Suprapubic skin (tissue), 4 donors: Measurements from ENCODE around the gene WNT3. TPM values are rescaled to one million over a fixed set of nuclear protein-coding genes. Genes with fewer than 3 reads are reported as not detected.

Source experiments
- DNase-seq, 2 donors: peaks; one replicate each; pipeline ENCODE4 v3.0.0-alpha.2; 2019; ENCODE audit warnings: low spot score in 2 of 2
- H3K27ac ChIP-seq: fragments of 200-600 bp; sonication (generic); one replicate; pipeline ENCODE4 v1.5.1; 2019
- H3K27me3 ChIP-seq: fragments of 200-600 bp; sonication (generic); one replicate; pipeline ENCODE4 v1.5.1; 2019
- H3K36me3 ChIP-seq: fragments of 200-600 bp; sonication (generic); one replicate; pipeline ENCODE4 v1.5.1; 2019
- H3K4me1 ChIP-seq: fragments of 200-600 bp; sonication (generic); one replicate; pipeline ENCODE4 v1.5.1; 2019
- H3K4me3 ChIP-seq: fragments of 200-600 bp; sonication (generic); one replicate; pipeline ENCODE4 v1.5.1; 2019; ENCODE audit warnings: mild to moderate bottlenecking
- H3K9me3 ChIP-seq: fragments of 200-600 bp; sonication (generic); one replicate; pipeline ENCODE4 v1.5.1; 2019
- EP300 ChIP-seq: sonication (generic); formaldehyde crosslinking; IDR thresholded peaks from one replicate; pipeline ENCODE4 v1.6.1; 2017; ENCODE audit warnings: antibody characterized with exemption
- POLR2A ChIP-seq, 2 donors: fragments of 450-650 bp; IDR thresholded peaks; one replicate each; pipeline ENCODE4 v1.6.1; 2017; ENCODE audit warnings: antibody characterized with exemption in 2 of 2, mild to moderate bottlenecking in 2 of 2, moderate library complexity in 2 of 2
- POLR2AphosphoS5 ChIP-seq, 3 donors: sonication (generic); formaldehyde crosslinking; IDR thresholded peaks; one replicate each; pipeline ENCODE4 v1.6.1; 2017; ENCODE audit warnings: antibody characterized with exemption in 3 of 3
- WGBS: methylation state at CpG from one replicate; pipeline ENCODE4 v1.1.5; 2018; 5-methylcytosine and 5-hydroxymethylcytosine counted together
- total RNA-seq, 4 donors: library from RNA; depleted of rRNA; stranded (reverse); fragments of >200 nt; gene quantifications; one replicate each; pipeline ENCODE4 v1.1.0, GENCODE V29; 2016
- TF ChIP-seq, protein P1 (sequence below), 2 donors: fragments of 200-600 bp in 1 of 2; fragments of 450-650 bp in 1 of 2; sonication (generic) in 1 of 2; IDR thresholded peaks; one replicate each; pipeline ENCODE4 v1.5.1; 2016 to 2019; ENCODE audit warnings: antibody characterized with exemption in 2 of 2, mild to moderate bottlenecking in 1 of 2, moderate library complexity in 1 of 2

Gene WNT3
- total RNA-seq, 4 donors from 2014 or later = 39.3 to 84.9 (median 61.7) TPM

DNA sequence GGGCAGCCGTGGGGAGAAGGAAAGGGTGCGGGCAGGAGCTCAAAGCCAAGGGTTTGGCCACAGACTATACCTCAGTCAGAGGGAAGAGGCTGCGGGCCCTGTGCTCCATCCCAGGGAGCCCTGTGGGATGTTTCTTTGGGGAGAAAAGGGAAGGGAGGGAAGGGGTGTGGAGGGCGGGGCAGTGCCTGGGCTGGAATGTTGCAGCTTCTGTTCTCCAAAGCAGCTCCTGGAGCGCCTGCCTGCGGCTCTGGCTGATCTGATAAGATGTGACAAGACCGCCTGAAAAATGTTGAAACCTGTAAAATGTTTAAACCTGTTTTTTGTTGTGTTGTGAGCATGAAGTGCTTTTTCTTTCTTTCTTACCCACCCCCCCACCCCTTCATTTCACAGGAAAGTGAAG, 32.8 kb downstream of the WNT3 start:
- Histone ChIP-seq H3K4me3 (no peak overlapping the region), H3K27me3 (peaks cover 14% of the 10 kb centered on the region), H3K4me1 (peaks cover 17% of the 10 kb centered on the region), H3K9me3 (no peaks in the 10 kb centered on the region), H3K36me3 (no peaks in the 10 kb centered on the region), H3K27ac (no peak overlapping the region)
- TF ChIP-seq, protein P1, sequence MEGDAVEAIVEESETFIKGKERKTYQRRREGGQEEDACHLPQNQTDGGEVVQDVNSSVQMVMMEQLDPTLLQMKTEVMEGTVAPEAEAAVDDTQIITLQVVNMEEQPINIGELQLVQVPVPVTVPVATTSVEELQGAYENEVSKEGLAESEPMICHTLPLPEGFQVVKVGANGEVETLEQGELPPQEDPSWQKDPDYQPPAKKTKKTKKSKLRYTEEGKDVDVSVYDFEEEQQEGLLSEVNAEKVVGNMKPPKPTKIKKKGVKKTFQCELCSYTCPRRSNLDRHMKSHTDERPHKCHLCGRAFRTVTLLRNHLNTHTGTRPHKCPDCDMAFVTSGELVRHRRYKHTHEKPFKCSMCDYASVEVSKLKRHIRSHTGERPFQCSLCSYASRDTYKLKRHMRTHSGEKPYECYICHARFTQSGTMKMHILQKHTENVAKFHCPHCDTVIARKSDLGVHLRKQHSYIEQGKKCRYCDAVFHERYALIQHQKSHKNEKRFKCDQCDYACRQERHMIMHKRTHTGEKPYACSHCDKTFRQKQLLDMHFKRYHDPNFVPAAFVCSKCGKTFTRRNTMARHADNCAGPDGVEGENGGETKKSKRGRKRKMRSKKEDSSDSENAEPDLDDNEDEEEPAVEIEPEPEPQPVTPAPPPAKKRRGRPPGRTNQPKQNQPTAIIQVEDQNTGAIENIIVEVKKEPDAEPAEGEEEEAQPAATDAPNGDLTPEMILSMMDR (IDR thresholded peaks at IDR 0.05) = no peak
- TF ChIP-seq POLR2A (IDR thresholded peaks at IDR 0.05) = no peak
- TF ChIP-seq EP300 = no peak
- no peak for TF ChIP-seq POLR2AphosphoS5 (IDR thresholded peaks at IDR 0.05)
- DNase-seq = no peak
- 28% methylated on average over 7 of the region's 7 CpGs for WGBS

DNA sequence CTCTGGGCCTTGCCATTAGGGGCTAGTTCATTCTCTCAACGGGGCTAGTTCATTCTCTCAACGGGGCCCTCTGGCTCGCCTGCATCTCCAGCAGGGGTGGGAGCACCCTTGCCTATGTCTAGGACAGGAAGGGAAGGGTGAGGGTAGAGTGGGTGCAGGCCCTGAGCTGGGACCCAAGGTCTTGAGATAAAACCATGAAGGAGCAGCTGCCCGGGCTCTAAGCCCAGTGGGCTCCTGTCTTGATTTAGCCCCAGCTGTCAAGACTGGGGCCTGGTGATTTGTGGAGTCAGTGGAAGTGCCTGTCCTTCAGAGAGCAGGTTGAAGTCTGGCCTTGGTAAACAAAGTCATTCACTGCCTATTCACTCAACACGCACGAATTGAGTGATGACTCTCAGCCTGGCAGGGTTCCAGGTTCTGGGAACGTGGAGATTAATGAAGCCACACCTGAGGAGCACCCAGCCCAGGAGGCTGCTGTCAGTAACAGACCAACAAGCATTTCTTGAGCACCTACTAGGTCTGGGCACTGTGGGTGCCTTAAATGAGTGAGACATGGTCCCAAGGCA, 35.4 kb downstream of the WNT3 start:
- Histone ChIP-seq H3K9me3 (no peaks in the 10 kb centered on the region), H3K4me1 (peaks cover 12% of the 10 kb centered on the region), H3K4me3 (no peak overlapping the region), H3K36me3 (no peaks in the 10 kb centered on the region), H3K27me3 (peaks cover 4% of the 10 kb centered on the region), H3K27ac (peak overlapping the region; percentile 9)
- DNase-seq = no peak
- no peak for TF ChIP-seq POLR2AphosphoS5 (IDR thresholded peaks at IDR 0.05)
- TF ChIP-seq, protein P1 (IDR thresholded peaks at IDR 0.05) = no peak
- no peak for TF ChIP-seq EP300
- TF ChIP-seq POLR2A (IDR thresholded peaks at IDR 0.05) = no peak
- WGBS = 52% methylated on average over 6 of the region's 7 CpGs

DNA sequence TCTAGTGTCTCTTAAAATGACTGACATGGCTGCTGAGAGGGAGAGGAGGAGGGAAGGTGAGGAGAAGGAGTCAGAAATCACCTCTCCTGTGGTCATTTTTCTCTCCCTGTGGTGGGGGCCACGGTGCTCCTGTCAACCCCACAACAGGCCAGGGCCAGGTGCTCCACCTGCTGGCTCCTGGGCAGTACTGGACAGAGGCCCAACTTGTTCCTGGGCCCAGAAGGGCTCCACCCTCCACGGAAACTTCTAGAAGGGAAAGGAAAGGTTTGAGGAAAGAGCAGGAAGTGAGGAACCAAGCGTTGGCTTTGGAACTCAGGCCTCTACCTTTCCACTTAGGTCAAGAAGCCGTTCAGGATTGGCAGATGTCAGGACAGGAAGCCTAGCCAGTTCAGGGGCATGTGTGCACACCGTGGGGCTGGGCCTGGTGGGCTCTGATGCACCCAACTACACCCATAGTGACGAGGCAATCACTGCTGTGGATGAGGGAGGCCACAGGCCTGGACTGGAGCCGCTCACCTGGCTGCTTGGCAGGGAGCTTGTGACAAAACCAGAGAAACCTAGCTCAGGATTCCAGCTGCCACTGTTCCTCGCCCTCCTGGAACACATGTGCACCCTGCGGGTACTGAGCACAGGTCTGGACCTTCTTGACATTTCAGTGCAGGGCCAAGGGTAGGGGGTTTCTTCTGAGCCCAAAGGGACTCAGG, 36.1 kb downstream of the WNT3 start:
- H3K36me3 ChIP-seq = no peaks in the 10 kb centered on the region
- no peaks in the 10 kb centered on the region for H3K9me3 ChIP-seq
- peak overlapping the region; percentile 9 for H3K27ac ChIP-seq
- 32% methylated on average over 4 of the region's 9 CpGs for WGBS
- H3K4me1 ChIP-seq = peaks cover 12% of the 10 kb centered on the region
- TF ChIP-seq, protein P1 (IDR thresholded peaks at IDR 0.05) = peak in 1 of 2 donors; percentile 37
- no peak for TF ChIP-seq POLR2AphosphoS5 (IDR thresholded peaks at IDR 0.05)
- peaks cover 4% of the 10 kb centered on the region for H3K27me3 ChIP-seq
- no peak overlapping the region for H3K4me3 ChIP-seq
- DNase-seq = no peak

DNA sequence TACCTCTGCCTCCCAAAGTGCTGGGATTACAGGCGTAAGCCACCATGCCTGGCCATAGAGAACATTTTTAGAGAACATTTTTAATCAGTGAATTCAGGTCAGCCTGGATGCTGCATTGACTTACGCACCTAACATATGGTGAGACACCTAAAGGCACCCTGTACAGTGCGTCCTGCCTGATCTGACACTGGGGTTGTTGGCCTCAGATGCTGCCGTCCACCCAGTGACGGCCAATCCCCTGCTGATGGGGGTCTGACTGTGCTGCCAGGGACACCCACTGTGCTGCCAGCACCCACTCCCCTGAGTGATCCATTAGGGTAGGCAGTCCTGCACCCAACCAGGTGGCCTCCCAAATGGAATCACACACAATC, 38.5 kb downstream of the WNT3 start:
- no peak overlapping the region for H3K4me3 ChIP-seq
- H3K27ac ChIP-seq = no peak overlapping the region
- H3K36me3 ChIP-seq = no peaks in the 10 kb centered on the region
- no peak for DNase-seq
- no peak for TF ChIP-seq POLR2AphosphoS5 (IDR thresholded peaks at IDR 0.05)
- TF ChIP-seq, protein P1 (IDR thresholded peaks at IDR 0.05) = no peak
- no peak for TF ChIP-seq EP300
- TF ChIP-seq POLR2A (IDR thresholded peaks at IDR 0.05) = no peak
- H3K27me3 ChIP-seq = peaks cover 2% of the 10 kb centered on the region
- H3K9me3 ChIP-seq = no peaks in the 10 kb centered on the region
- no peaks in the 10 kb centered on the region for H3K4me1 ChIP-seq
- 100% methylated on average over 3 of the region's 5 CpGs for WGBS

DNA sequence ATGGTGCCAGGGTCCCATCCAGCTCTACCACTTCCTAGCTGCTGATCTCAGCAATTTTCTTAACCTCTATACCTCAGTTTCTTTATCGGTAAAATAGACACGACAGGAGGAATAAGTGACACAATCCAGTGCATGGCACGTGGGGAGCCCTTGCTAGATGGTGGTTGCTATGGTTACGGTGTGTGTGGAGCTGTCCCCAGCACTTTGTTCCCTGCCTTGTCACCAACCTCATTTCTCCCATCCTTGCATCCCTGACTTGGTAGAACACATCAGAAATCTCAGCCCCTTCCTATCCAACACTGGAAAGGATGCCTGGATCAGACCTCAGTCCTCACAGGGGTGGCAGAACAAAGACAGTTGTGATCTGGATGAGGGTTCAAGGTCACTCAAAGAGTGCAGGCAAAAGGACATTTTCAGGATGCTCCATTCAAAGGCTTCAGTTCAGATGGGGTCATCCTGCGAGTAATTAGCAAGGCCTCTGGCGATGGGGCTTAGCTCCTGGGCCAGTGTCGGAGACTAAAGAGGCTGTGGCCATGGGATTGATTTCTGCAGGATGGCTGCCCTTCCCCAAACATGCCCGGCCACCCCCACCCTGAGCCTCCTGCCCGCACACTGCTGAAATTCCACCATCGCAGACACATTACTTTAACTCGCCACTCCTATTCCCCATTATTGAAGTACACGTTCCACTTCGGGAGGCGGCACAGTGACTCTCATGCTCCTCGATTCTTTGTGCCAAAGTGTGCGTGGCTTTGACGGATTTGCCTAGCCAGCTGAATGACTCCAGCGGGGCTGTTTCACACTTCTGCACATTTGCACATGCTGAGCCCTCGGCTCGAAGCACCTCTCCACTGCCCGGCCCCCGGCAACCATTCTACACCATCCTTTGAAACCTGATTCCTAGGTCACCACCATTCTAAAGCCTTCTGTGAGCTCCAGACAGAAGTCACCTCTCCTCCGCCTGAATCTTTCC, 40.3 kb downstream of the WNT3 start:
- WGBS = 65% methylated on average over 23 of the region's 23 CpGs
- Histone ChIP-seq H3K27me3 (peaks cover 2% of the 10 kb centered on the region), H3K9me3 (no peaks in the 10 kb centered on the region), H3K4me1 (peaks cover 6% of the 10 kb centered on the region), H3K4me3 (no peak overlapping the region), H3K36me3 (no peaks in the 10 kb centered on the region), H3K27ac (no peak overlapping the region)
- no peak for DNase-seq
- TF ChIP-seq POLR2AphosphoS5 (IDR thresholded peaks at IDR 0.05) (no peak), EP300 (no peak), POLR2A (IDR thresholded peaks at IDR 0.05) (no peak)
- TF ChIP-seq, protein P1 (IDR thresholded peaks at IDR 0.05) = no peak
